C4-2B (cell line): Measurements from ENCODE around the gene IQGAP2.

Source experiments
- ZFX ChIP-seq: fragments of 450-650 bp; IDR thresholded peaks from 2 replicates; pipeline ENCODE4 v1.6.1; 2017
- TF ChIP-seq, protein P1 (sequence below): fragments of 450-650 bp; conservative IDR thresholded peaks from 2 replicates; pipeline ENCODE4 v1.5.1; 2017; ENCODE audit warnings: mild to moderate bottlenecking

DNA sequence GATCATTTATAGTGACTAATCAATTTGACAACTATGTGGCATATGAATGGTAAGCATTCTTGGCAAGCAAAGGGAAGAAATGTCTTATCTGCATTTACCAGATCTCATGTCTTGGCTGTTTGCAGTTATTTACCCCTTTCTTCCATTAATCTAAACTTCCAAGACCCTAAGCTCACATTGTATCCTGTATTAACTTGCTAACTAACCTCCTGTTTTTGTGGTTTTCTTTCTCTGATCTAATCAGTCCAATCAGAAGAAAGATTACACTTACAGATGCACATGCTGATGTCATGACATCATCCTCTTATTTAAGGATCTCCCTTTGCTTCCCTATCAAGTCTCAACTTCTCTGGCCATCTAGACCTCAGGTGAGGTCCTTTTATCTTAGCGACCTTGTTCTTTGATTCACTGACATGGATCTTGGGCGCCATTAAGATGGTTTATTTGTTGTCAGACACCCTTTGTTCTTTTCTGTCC lies 124.6 kb downstream of the IQGAP2 start:
- TF ChIP-seq, protein P1, sequence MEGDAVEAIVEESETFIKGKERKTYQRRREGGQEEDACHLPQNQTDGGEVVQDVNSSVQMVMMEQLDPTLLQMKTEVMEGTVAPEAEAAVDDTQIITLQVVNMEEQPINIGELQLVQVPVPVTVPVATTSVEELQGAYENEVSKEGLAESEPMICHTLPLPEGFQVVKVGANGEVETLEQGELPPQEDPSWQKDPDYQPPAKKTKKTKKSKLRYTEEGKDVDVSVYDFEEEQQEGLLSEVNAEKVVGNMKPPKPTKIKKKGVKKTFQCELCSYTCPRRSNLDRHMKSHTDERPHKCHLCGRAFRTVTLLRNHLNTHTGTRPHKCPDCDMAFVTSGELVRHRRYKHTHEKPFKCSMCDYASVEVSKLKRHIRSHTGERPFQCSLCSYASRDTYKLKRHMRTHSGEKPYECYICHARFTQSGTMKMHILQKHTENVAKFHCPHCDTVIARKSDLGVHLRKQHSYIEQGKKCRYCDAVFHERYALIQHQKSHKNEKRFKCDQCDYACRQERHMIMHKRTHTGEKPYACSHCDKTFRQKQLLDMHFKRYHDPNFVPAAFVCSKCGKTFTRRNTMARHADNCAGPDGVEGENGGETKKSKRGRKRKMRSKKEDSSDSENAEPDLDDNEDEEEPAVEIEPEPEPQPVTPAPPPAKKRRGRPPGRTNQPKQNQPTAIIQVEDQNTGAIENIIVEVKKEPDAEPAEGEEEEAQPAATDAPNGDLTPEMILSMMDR: no peak
- no peak for TF ChIP-seq ZFX
